ENCODE results near the gene ALDH3B2.

DNA sequence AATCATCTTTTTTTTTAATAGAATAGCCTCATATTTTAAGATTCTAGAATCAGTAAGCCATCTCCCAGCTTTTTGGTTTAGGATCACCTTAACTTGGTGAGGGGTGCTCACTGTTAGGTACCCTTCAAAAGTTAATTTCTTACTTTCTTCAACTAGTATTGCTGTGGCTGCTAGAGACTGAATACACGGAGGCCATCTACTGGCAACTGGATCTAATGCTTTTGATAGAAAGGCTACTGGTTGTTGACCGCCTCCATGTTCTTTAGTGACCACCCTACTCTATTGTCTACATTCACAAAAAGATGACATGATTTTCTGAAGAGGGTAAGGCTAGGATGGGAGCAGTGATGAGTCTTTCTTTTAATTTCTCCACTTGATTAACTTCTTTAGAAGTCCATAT lies 16.7 kb upstream of the ALDH3B2 start:
- no peak for TF ChIP-seq EZH2phosphoT487 (IDR thresholded peaks at IDR 0.05; ENCODE audit: borderline replicate concordance, low read depth, low read length)
- TF ChIP-seq, protein P1, sequence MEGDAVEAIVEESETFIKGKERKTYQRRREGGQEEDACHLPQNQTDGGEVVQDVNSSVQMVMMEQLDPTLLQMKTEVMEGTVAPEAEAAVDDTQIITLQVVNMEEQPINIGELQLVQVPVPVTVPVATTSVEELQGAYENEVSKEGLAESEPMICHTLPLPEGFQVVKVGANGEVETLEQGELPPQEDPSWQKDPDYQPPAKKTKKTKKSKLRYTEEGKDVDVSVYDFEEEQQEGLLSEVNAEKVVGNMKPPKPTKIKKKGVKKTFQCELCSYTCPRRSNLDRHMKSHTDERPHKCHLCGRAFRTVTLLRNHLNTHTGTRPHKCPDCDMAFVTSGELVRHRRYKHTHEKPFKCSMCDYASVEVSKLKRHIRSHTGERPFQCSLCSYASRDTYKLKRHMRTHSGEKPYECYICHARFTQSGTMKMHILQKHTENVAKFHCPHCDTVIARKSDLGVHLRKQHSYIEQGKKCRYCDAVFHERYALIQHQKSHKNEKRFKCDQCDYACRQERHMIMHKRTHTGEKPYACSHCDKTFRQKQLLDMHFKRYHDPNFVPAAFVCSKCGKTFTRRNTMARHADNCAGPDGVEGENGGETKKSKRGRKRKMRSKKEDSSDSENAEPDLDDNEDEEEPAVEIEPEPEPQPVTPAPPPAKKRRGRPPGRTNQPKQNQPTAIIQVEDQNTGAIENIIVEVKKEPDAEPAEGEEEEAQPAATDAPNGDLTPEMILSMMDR (conservative IDR thresholded peaks at IDR 0.05; ENCODE audit: low read length), result peak; percentile 92

All from OCI-LY7 (cell line).